ENCODE data around the gene CYP2S1. TPM values are rescaled to one million over a fixed set of nuclear protein-coding genes. Genes with fewer than 3 reads are reported as not detected.
A peak's percentile ranks its signal among the peaks of the same experiment; 100 is the strongest.
"Not testable (repeated sequence)": the region's sequence is repeated elsewhere in the genome, so short reads cannot be mapped to it uniquely, and the experiment has no call there.

CYP2S1 gene
- polyA plus RNA-seq, 3 donors, result 0.36 to 0.62 (median 0.44) TPM

DNA sequence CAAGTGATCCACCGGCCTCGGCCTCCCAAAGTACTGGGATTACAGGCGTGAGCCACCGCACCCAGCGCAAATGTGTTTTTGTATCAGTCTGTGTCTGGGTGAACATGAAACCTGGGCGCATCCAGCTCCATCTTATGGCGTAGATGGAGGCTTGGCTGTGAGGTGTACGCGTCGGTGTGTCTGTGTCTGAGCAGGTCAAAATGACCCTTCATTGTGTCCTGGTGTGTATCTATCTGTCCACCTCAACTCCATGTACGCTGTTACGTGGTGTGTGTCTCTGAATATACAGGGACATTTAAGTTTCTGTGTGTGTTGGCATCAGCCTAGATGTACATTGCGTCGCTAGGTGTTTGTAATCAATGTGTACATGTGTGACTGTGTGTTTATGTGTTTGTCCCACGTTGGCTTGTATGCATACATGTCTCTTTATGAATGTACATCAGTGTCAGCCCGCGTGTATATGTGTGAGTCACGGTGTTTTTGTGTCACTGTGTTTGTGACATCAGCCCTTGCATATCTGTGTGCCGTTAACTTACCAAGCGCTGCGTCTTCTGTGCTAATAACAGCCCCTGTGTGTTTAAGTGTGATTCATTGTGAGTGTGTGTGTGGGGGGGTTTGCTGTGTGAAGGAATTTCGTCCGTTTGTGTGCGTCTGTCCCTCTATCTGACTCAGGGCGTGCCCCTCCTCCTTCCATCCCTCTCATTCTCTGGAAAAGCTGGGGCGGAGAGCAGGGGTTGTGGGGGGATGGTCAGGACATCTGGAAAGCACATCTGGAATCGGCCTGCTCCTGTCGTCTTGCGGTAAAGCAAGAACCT is 32.4 kb downstream of the CYP2S1 start:
- peak; percentile 58 for DNase-seq

DNA sequence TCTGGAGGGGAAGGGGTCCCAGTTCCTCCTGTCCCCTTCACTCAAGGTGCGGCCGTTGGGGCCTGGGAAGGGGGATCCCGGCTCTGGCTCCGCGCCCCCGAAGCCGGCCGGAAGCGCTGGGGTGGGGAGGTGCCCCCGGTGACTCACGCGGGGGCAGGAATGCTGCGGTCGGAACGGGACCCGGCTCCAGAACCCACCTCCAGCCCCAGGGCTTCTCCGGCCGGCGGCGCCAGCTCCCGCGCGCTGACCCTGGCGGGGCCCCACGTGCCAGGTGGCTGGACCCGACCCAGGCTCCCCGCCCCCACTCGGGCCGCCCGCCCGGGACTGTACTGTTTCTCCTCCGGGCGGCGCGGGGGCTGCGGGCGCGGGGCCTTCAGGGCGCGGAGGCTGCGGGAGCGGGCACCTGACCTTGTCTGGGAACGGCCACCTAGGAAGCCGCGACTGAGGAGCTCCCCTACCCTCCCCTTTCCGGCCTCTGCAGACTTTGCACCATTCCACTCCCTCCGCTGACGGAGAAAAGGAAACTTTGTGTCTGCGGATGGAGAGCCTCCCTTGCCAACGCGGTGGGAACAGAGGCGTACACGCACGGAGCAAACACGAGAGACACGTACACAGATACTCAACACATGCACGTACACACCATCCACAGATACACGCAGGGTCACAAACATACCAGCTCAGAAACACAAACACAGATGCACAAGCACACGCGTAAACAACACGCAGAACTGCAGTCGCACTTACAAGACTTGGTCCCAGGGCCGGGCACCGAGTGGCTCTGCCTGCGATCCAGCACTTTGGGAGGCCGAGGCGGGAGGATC is 33.2 kb downstream of the CYP2S1 start:
- DNase-seq, result peak; percentile 68

DNA sequence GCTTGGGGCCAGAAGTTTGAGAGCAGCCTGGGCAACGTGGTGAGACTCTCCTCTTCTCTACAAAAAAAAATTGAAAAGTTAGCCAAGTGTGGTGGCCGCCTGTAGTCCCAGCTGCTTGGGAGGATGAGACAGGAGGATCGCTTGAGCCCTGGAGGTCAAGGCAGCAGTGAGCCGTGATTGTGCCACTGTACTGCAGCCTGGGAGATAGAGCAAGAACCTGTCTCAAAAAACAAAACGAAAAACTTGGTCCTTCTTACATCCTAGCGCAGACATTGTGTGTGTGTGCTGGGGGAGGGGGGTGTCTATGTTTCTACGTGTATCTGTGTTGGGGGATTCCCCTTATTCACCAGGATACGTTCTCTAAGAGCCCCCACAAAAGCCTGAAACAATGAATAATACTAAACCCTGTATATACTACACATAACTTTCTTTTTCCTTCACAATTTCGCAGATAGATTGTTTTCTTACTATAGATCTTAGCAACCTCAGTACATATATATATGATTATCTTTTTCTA is 33.9 kb downstream of the CYP2S1 start:
- DNase-seq, result no peak

- DNase-seq, result no peak
Observed at GRCh38 chr19:41228486-41228885, 35.5 kb downstream of the CYP2S1 start.

GRCh38 chr19:41229338-41229737 is 36.3 kb downstream of the CYP2S1 start:
- not testable (repeated sequence) for DNase-seq

DNA sequence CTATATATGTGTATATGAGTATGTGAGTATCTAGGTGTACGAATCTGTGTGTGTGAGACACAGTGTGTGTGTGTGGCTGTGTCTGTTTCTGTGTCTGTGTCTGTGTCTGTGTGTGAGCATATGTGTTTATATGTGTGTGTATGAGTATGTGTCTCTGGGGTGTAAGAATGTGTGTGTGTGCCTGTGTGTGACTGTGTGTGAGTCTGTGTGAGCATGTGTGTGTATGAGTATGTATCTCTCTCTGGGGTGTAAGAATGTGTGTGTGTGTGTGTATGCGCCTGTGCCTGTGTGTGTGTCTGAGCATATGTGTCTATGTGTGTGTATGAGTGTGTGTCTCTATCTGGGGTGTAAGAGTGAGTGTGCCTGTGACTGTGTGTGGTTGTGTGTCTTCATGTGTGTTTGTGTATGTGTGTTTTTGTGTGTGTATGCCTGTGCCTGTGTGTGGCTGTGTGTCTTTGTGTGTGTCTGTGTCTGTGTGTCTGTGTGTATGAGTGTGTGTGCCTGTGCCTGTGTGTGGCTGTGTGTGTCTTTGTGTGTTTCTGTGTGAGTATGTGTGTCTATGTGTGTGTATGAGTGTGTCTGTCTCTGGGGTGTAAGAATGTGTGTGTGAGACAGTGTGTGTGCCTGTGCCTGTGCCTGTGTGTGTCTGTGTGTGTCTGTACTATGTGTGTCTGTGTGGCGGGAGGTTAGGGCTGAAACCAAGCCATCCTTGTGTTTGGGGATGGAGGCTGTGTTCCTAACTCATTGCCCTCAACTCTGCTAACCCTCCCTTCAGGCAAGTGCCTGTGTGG is 37.2 kb downstream of the CYP2S1 start:
- DNase-seq, result no peak

DNA sequence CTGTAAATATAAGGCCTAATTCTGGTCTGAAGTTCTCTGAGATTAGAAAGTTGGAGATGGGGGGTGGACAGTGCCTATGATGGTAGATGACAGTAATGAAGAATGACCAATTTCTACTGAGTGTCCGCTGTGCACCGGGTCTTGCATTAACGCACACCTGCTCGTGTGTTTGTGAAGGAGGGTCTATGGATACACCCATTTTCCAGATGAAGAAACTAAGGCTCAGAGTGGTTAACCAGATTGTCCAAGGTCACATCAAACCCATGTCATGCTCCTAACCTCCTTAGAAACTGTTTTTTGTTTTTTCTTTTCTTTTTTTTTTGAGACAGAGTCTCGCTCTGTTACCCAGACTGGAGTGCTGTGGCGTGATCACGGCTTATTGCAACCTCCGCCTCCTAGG is 39.7 kb downstream of the CYP2S1 start:
- DNase-seq, result no peak

DNA sequence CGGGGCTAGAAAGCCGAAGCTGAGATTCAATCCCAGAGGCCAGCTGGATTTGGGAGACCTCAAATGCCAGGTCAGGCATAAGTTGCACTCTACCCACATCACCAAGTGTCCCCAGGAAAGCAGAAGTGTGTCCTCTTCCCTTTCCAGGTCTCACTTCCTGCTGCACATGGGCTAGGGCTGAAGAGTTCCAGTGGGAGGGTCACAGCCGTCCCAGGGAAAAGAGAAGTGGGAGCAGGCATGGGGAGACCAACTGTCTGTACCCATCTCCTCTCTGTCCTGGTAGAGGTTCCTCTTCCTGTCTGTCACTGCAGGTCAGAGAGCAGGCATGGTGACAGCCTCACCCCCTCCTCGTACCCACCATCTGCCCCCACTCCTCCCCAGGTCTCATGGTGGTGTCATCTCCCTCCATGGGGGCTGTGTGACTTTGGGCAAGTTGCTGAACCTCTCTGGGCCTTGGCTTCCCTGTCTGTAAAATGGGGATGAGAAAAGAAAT is 40.8 kb downstream of the CYP2S1 start:
- no peak for DNase-seq

DNA sequence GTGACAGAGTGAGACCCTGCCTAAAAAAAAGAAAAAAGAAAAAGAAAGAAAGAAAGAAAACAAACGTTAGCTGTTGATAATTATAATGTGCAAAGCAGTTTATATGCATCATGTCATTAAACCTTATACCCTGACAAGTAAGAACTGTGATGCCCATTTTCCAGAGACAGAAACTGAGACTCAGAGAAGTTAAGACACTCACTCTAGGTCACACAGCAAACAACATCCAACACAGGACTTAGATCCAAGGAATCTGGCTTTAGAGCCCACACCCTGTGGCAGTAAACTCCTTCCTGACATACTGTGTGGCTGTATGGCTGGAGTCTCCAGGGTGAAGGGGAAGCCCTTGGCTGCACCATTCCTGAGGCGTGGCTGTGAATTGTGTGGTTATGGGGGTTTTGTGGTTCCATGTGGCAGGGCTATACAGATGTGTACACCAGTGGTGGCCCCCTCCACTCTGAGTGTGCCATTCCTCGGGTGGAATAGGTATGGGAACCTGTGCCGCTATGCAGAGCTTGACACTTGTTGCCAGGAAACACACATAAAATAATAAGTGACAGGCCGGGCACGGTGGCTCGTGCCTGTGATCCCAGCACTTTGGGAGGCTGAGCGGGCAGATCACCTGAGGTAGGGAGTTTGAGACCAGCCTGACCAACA is 41.6 kb downstream of the CYP2S1 start:
- DNase-seq, result no peak

- DNase-seq, result no peak
Observed at GRCh38 chr19:41235480-41235879, 42.5 kb downstream of the CYP2S1 start.

GRCh38 chr19:41238244-41238643 is 45.2 kb downstream of the CYP2S1 start:
- no peak for DNase-seq

DNA sequence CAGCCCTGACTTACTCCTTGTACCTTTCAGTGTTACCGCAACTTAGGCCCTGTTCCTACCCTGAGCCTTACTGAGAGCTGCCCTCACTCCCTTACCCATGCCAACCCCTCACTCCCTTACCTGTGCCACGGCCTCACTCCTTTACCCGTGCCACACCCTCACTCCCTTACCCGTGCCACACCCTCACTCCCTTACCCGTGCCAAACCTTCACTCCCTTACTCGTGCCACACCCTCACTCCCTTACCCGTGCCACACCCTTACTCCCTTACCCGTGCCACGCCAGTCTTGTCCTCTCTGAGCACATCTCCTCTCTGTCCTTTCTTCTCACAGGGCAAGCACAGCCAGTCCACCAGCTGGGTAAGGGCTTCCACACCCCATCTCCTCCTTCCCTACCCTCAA is 46.3 kb downstream of the CYP2S1 start:
- no peak for DNase-seq

DNA sequence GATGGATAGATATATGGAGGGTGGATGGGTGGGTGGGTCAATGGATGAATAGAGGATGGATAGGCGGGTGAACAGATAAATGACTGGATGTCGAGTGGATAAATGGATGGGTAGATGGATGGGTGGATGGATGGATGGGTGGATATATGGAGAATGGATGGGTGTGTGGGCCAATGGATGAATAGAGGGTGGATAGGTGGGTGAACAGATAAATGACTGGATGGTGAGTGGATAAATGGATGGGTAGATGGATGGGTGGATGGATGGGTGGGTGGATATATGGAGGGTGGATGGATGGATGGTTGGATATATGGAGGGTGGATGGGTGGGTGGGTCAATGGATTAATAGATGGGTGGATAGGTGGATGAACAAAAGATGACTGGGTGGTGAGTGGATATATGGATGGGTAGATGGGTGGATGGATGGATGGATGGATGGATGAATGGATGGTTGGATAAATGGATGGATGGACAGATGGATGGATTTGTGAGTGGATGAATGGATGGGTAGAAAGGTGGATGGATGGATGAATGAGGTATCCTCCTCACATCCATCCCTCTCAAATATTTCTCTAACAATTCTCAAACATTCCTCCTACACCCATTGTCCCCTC is 47.0 kb downstream of the CYP2S1 start:
- DNase-seq, result no peak

GRCh38 chr19:41241859-41242258 is 48.8 kb downstream of the CYP2S1 start:
- DNase-seq, result no peak

GRCh38 chr19:41244117-41244516 is 51.1 kb downstream of the CYP2S1 start:
- DNase-seq, result no peak

GRCh38 chr19:41245843-41246242 is 52.8 kb downstream of the CYP2S1 start:
- DNase-seq, result no peak

DNA sequence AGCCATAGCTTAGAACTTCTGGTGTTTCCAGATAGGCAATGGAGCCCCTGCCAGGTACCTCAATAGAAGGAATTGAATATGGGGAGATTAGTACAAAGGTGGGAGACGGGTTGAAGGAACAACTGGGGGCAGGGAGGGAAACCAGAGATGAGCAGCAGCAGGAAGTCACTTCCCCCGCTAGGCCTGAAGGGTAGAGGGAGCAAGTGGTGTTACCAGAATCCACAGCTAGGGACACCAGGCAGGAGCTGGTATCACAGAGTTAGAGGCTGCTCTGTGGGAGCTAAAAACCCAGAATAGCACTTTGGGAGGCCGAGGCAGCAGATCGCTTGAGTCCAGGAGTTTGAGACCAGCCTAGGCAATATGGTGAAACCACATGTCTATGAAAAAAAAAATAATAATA is 55.9 kb downstream of the CYP2S1 start:
- no peak for DNase-seq

GRCh38 chr19:41249707-41250423 is 56.8 kb downstream of the CYP2S1 start:
- no peak for DNase-seq

- DNase-seq, result no peak
Observed at GRCh38 chr19:41253660-41254059, 60.6 kb downstream of the CYP2S1 start.

- DNase-seq, result no peak
Observed at GRCh38 chr19:41255171-41255570, 62.2 kb downstream of the CYP2S1 start.

Data from renal pelvis (tissue), 4 donors.